HepG2 (cell line): ENCODE results near the gene PBX2. TPM values are rescaled to one million over a fixed set of nuclear protein-coding genes. Genes with fewer than 3 reads are reported as not detected.
A peak's percentile ranks its signal among the peaks of the same experiment; 100 is the strongest.
"Not testable (repeated sequence)": the region's sequence is repeated elsewhere in the genome, so short reads cannot be mapped to it uniquely, and the experiment has no call there.

Experiments
- ATAC-seq: fragments of 200-7000 bp; cut with Tn5 transposase; 3 replicates; pipeline ENCODE4 v1.9.1; 2020; ENCODE audit warnings: mild to moderate bottlenecking, moderate library complexity
- BruUV-seq: library from RNA; stranded (reverse); fragments of 400-500 nt; replicated peaks from 2 replicates; lab custom pipeline; 2021; lab: Mats Ljungman, UMichigan
- CTCF ChIA-PET: fragments of 300-600 bp; formaldehyde crosslinking; extraction: SDS; loops from one replicate; lab custom pipeline; 2021; ENCODE audit warnings: low total read pairs, inconsistent platforms, low intra/inter-chr PET ratio; lab: Yijun Ruan, JAX
- POLR2A ChIA-PET: fragments of 350-600 bp; sonication (Branson Sonifier 250); formaldehyde crosslinking; loops from one replicate; lab custom pipeline; 2020; ENCODE audit warnings: antibody characterized with exemption, inconsistent platforms; lab: Yijun Ruan, JAX
- DNase-seq: peaks from one replicate; pipeline ENCODE4 v3.0.0-alpha.2; 2015; ENCODE audit warnings: low spot score
- FAIRE-seq: peaks from 3 replicates; lab custom pipeline; 2011; peaks lifted over from hg19 to GRCh38; lab: Jason Lieb, UNC
- H2AFZ ChIP-seq: one replicate; pipeline ENCODE4 v1.6.1; 2011; ENCODE audit warnings: low read length, inconsistent platforms
- H3K27ac ChIP-seq: fragments of 300-600 bp; 3 replicates; pipeline ENCODE4 v1.8.0; 2011; ENCODE audit warnings: mixed run types, mild to moderate bottlenecking, mixed read lengths, low read length, inconsistent platforms; ENCODE audit not compliant: insufficient read depth; ENCODE audit errors: extremely low read length
- H3K27me3 ChIP-seq, 2 experiments: fragments of 200-600 bp in 1 of 2; 2 replicates in 1 of 2; 3 replicates in 1 of 2; pipeline versions ENCODE4 v1.6.0 to v1.8.0; 2011; ENCODE audit warnings: low read length in 2 of 2, mild to moderate bottlenecking in 2 of 2, moderate library complexity in 2 of 2, inconsistent platforms in 1 of 2; ENCODE audit not compliant: insufficient read depth in 2 of 2, control insufficient read depth in 1 of 2
- H3K36me3 ChIP-seq, 2 experiments: fragments of 200-600 bp in 1 of 2; replicated peaks in 1 of 2; 2 replicates in 1 of 2; 3 replicates in 1 of 2; pipeline versions ENCODE4 v1.5.1 to v1.8.0; 2011; ENCODE audit warnings: low read length in 2 of 2, inconsistent platforms in 1 of 2; ENCODE audit not compliant: insufficient read depth in 2 of 2, control insufficient read depth in 1 of 2
- H3K4me1 ChIP-seq: 2 replicates; pipeline ENCODE4 v1.5.1; 2012; ENCODE audit warnings: low read length, inconsistent platforms; ENCODE audit not compliant: insufficient read depth
- H3K4me2 ChIP-seq: 2 replicates; pipeline ENCODE4 v1.6.0; 2011; ENCODE audit warnings: low read depth, low read length, inconsistent platforms
- H3K4me3 ChIP-seq, 3 experiments: fragments of 200-600 bp in 1 of 3; sonication (generic), shearing (Covaris generic) in 1 of 3; replicated peaks in 1 of 3; 2 replicates each; pipeline ENCODE4 v1.5.1; 2011 to 2016; ENCODE audit warnings: low read length in 3 of 3, inconsistent platforms in 2 of 3, low read depth in 2 of 3, mild to moderate bottlenecking in 2 of 3, control low read depth in 1 of 3, mixed read lengths in 1 of 3; ENCODE audit not compliant: insufficient read depth in 1 of 3
- H3K79me2 ChIP-seq: one replicate; pipeline ENCODE4 v1.6.1; 2011; ENCODE audit warnings: low read length, inconsistent platforms; ENCODE audit not compliant: insufficient read depth
- H3K9ac ChIP-seq: 2 replicates; pipeline ENCODE4 v1.6.0; 2011; ENCODE audit warnings: mild to moderate bottlenecking, low read depth, low read length, inconsistent platforms; ENCODE audit not compliant: insufficient read depth
- H3K9me3 ChIP-seq: 2 replicates; pipeline ENCODE4 v1.5.1; 2012; ENCODE audit warnings: mild to moderate bottlenecking, low read length
- H4K20me1 ChIP-seq: 2 replicates; pipeline ENCODE4 v1.6.0; 2011; ENCODE audit warnings: inconsistent platforms, mild to moderate bottlenecking, low read length, moderate library complexity; ENCODE audit not compliant: insufficient read depth
- CREB1 ChIP-seq, 2 experiments: fragments of 450-650 bp in 1 of 2; IDR thresholded peaks; 2 replicates each; pipeline ENCODE4 v1.6.1; 2016 to 2017; ENCODE audit warnings: control low read depth in 1 of 2, mild to moderate bottlenecking in 1 of 2, missing compliant biosample characterization in 1 of 2, missing genetic modification characterization in 1 of 2
- RBFOX2 ChIP-seq: fragments of 200-400 bp; formaldehyde crosslinking; IDR thresholded peaks from 2 replicates; pipeline ENCODE4 v1.6.1; 2017; ENCODE audit warnings: low read depth, mild to moderate bottlenecking, low read length
- SNAI1 ChIP-seq: sonication (generic); formaldehyde crosslinking; IDR thresholded peaks from 2 replicates; pipeline ENCODE4 v1.5.0; 2020; ENCODE audit warnings: mild to moderate bottlenecking, missing genetic modification reagents, borderline replicate concordance
- ZBTB14 ChIP-seq: sonication (generic); formaldehyde crosslinking; IDR thresholded peaks from 2 replicates; pipeline ENCODE4 v1.4.0; 2020; ENCODE audit warnings: missing genetic modification reagents
- ZNF570 ChIP-seq: sonication (generic); formaldehyde crosslinking; IDR thresholded peaks from 2 replicates; pipeline ENCODE4 v1.4.0; 2020; ENCODE audit warnings: mild to moderate bottlenecking, missing genetic modification reagents, borderline replicate concordance
- ZSCAN29 ChIP-seq: sonication (generic); formaldehyde crosslinking; conservative IDR thresholded peaks from 2 replicates; pipeline ENCODE4 v1.4.0; 2020; ENCODE audit warnings: mild to moderate bottlenecking, missing genetic modification reagents
- WGBS: methylation state at CpG from one replicate; pipeline ENCODE4 v1.1.6; 2017; ENCODE audit warnings: low lambda C conversion rate; 5-methylcytosine and 5-hydroxymethylcytosine counted together
- in situ Hi-C: cut with HindIII; loops from 2 replicates; pipeline ENCODE4 v1.10.0; 2017; ENCODE audit warnings: low pct_unique_long_range_greater_than_20kb; ENCODE audit not compliant: extremely low pct_ligation_motif_present
- intact Hi-C: fragments of 100-400 bp; cut with micrococcal nuclease; formaldehyde crosslinking; loops from one replicate; pipeline ENCODE4 v1.10.0; 2022; ENCODE audit not compliant: unreplicated experiment
- polyA plus RNA-seq, 8 experiments: library from polyadenylated mRNA; depleted of rRNA in 3 of 8; stranded (reverse) in 7 of 8; unstranded in 1 of 8; fragments of >200 nt; fragmentation: Illumina TruSeq in 4 of 8; extraction: Trizol in 4 of 8; gene quantifications; 2 replicates each; pipeline versions ENCODE4 v1.2.1 to v1.2.3, GENCODE V29; 2011 to 2016; ENCODE audit warnings: low read depth in 4 of 8, missing spikeins in 1 of 8, mixed read lengths in 1 of 8; ENCODE audit not compliant: insufficient read depth in 1 of 8
- total RNA-seq, 5 experiments: library from RNA; depleted of rRNA; stranded (reverse); fragments of >200 nt; fragmentation: Illumina TruSeq; extraction: Trizol; gene quantifications; 2 replicates each; pipeline ENCODE4 v1.2.3, GENCODE V29; 2016; ENCODE audit warnings: low read depth in 1 of 5
- TF ChIP-seq, protein P1 (sequence below): sonication (generic); formaldehyde crosslinking; IDR thresholded peaks from 2 replicates; pipeline ENCODE4 v1.5.0; 2020; ENCODE audit warnings: mild to moderate bottlenecking, missing genetic modification reagents

Gene PBX2
- total and polyA plus RNA-seq, 2 of the 13 experiments (the other 11 are each of a cell fraction or from before 2014, with no cell fraction given): 42.3 to 77.8 TPM

- CTCF ChIA-PET: no interaction called here
- no peak overlapping the region for H3K4me3 ChIP-seq
- H3K27me3 ChIP-seq: no peaks in the 10 kb centered on the region; a peak in 1 of 5 replicates
- BruUV-seq: no TSS peak
- POLR2A ChIA-PET: interaction anchor here (2.0 to 7.1 kb wide), 3 partner anchors 8 to 59 kb away, joined by 4 to 127 read pairs (median 10); partner anchors contain the start of genes AGPAT1, ATF6B and RNF5
- ATAC-seq (no peak), FAIRE-seq (no peak), DNase-seq (no peak)
- no peak overlapping the region for H2AFZ ChIP-seq
- H3K36me3 ChIP-seq: peaks cover 12 to 29% of the 10 kb centered on the region in 2 experiments
- peaks cover 15% of the 10 kb centered on the region for H3K79me2 ChIP-seq
- H3K4me1 ChIP-seq: peaks cover 28% of the 10 kb centered on the region
- H3K9me3 ChIP-seq: no peaks in the 10 kb centered on the region
- intact Hi-C loops (no loop called here), in situ Hi-C loops (no loop called here)
- no peaks in the 10 kb centered on the region for H4K20me1 ChIP-seq
- H3K9ac ChIP-seq: no peak overlapping the region
- H3K4me2 ChIP-seq: no peak overlapping the region
- 94% methylated on average over 12 of the region's 12 CpGs for WGBS
- TF ChIP-seq, protein P1, sequence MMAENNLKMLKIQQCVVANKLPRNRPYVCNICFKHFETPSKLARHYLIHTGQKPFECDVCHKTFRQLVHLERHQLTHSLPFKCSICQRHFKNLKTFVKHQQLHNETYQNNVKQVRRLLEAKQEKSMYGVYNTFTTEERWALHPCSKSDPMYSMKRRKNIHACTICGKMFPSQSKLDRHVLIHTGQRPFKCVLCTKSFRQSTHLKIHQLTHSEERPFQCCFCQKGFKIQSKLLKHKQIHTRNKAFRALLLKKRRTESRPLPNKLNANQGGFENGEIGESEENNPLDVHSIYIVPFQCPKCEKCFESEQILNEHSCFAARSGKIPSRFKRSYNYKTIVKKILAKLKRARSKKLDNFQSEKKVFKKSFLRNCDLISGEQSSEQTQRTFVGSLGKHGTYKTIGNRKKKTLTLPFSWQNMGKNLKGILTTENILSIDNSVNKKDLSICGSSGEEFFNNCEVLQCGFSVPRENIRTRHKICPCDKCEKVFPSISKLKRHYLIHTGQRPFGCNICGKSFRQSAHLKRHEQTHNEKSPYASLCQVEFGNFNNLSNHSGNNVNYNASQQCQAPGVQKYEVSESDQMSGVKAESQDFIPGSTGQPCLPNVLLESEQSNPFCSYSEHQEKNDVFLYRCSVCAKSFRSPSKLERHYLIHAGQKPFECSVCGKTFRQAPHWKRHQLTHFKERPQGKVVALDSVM (CRISPR knock-in tag): peak; percentile 74; the same call in 1 of the 2 replicates
- TF ChIP-seq ZBTB14 (CRISPR knock-in tag) (no peak), SNAI1 (CRISPR knock-in tag) (no peak), CREB1 (IDR thresholded peaks at IDR 0.05) (no peak), CREB1 (CRISPR knock-in tag; IDR thresholded peaks at IDR 0.05) (no peak), ZNF570 (no peak), ZSCAN29 (CRISPR knock-in tag) (no peak), RBFOX2 (peak; percentile 54)
- H3K27ac ChIP-seq: no peak overlapping the region
These were observed 2.8 kb downstream of the PBX2 start for GRCh38 chr6:32187009-32187709.

- H3K9me3 ChIP-seq, DNase-seq, CTCF ChIA-PET, H3K27ac ChIP-seq, H3K4me2 ChIP-seq, H2AFZ ChIP-seq, intact Hi-C loops, H3K9ac ChIP-seq, ATAC-seq, H3K4me3 ChIP-seq, in situ Hi-C loops, BruUV-seq, FAIRE-seq, H3K27me3 ChIP-seq, H4K20me1 ChIP-seq: not testable (repeated sequence)
- Histone ChIP-seq H3K36me3 (peaks cover 16 to 34% of the 10 kb centered on the region in 2 experiments), H3K79me2 (peaks cover 15% of the 10 kb centered on the region), H3K4me1 (peaks cover 19% of the 10 kb centered on the region)
- POLR2A ChIA-PET: interaction anchor here (1.0 to 7.1 kb wide), 3 partner anchors 8 to 70 kb away, joined by 4 to 127 read pairs (median 10); partner anchors contain the start of genes AGPAT1 and RNF5
- 94% methylated on average over 10 of the region's 10 CpGs for WGBS
These were observed 3.7 kb downstream of the PBX2 start for GRCh38 chr6:32186151-32186840.
